ENCODE results near the gene RER1. TPM values are rescaled to one million over a fixed set of nuclear protein-coding genes. Genes with fewer than 3 reads are reported as not detected.

The RER1 gene
- total and polyA plus RNA-seq, 3 experiments from 2014 or later = 166 to 222 (median 214) TPM

DNA sequence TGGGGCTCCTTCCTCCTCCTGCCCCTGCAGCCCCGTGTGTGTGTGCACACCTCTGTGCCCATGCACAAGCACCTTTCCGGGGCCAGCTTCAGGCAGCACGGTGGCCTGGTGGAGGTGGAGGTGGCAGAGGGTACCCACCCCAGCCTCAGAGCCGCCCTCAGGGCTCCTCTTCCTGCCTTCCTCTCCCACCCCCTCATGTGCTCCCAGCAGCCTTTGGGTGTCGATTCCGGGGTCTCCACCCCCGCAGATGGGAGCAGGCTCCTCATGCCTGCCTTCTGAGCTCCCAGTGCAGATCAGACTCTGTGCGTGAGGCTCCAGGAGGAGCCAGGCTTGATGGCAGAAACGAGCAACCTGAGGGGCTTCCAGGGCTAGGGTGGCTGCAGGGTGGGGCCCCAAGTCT lies 55.2 kb downstream of the RER1 start:
- Histone ChIP-seq H3K4me1 (ENCODE audit: insufficient read depth, low read length) (no peaks in the 10 kb centered on the region), H3K4me3 (ENCODE audit: low read length) (no peak overlapping the region), H3K27ac (ENCODE audit: low read depth, low read length) (no peak overlapping the region), H3K9me3 (ENCODE audit: low read length) (no peaks in the 10 kb centered on the region), H3K27me3 (ENCODE audit: insufficient read depth, low read length, poor library complexity, severe bottlenecking) (peaks cover 18% of the 10 kb centered on the region), H3K36me3 (ENCODE audit: insufficient read depth, low read length) (no peaks in the 10 kb centered on the region)
- Mint-ChIP-seq H3K27me3 (peaks cover 6 to 13% of the 10 kb centered on the region in 2 donors), H3K9me3 (no peaks in the 10 kb centered on the region), H3K27ac (no peak overlapping the region), H3K36me3 (no peaks in the 10 kb centered on the region), H3K4me3 (no peak overlapping the region), H3K4me1 (peaks cover 0 to 2% (median 0%) of the 10 kb centered on the region in 3 donors)
- CTCF ChIA-PET = no interaction called here
- DNase-seq = no peak
- POLR2A ChIA-PET = no interaction called here

DNA sequence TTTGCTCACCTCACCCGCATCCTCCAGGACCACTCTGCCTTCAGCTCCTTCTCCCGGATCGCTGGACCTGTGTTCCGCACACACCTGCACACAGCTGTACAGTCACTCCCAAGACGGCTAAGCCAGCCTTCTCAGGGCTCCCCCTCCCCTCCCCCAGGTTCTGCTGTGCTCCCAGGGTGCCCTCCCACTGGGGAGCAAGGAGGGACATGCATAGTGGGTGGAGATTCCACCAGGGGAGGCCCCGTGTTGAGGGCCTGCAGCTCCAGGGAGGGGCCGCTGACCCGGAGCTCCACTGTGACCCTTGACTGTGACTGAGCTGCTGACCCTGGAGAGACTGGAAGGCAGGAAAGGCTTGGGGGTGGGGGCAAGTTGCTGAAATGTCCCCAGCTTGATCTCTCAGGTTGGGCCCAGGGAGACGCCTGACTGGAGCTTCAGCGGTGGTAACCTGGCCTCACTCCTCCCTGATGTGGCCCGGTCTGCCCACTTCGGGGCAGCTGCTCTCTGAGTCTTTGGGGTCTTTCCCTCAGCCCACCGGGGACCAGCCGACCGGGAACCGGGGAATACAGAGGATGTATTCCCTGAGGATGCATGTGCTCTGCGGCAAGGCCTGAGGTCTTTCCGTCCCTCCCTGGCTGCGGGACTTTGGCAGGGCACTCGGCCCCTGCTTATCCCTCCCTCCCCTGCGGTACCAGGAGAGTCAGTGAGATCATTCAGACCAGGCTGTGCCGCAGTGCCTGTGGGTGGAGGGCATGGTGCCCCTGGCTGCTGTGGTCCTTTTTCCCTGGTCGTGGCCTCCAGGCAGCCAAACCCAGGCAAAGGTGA lies 55.8 kb downstream of the RER1 start:
- Mint-ChIP-seq H3K27ac (no peak overlapping the region), H3K27me3 (peaks cover 4 to 11% of the 10 kb centered on the region in 2 donors), H3K36me3 (no peaks in the 10 kb centered on the region), H3K4me3 (no peak overlapping the region), H3K4me1 (peaks cover 0 to 2% (median 0%) of the 10 kb centered on the region in 3 donors), H3K9me3 (no peaks in the 10 kb centered on the region)
- Histone ChIP-seq H3K9me3 (ENCODE audit: low read length) (no peaks in the 10 kb centered on the region), H3K27ac (ENCODE audit: low read depth, low read length) (no peak overlapping the region), H3K4me1 (ENCODE audit: insufficient read depth, low read length) (no peaks in the 10 kb centered on the region), H3K4me3 (ENCODE audit: low read length) (no peak overlapping the region), H3K27me3 (ENCODE audit: insufficient read depth, low read length, poor library complexity, severe bottlenecking) (peaks cover 18% of the 10 kb centered on the region), H3K36me3 (ENCODE audit: insufficient read depth, low read length) (no peaks in the 10 kb centered on the region)
- ChIA-PET POLR2A (no interaction called here), CTCF (no interaction called here)
- DNase-seq = no peak

DNA sequence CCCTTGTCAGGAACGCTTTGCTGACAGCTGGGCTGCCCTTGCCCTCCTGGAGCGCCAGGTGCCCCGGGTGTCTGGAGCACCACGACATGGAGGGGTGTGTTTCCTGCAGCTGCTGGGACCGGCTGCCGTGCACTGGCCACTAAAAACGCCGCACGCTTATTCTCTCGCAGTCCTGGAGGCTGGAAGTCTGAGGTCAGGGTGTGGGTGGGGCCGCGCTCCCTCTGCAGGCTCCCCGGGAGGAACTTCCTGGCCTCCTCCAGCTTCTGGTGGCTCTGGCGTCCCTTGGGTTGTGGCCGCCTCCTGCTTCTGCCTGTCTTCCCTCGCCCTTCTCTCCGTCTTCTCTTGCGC lies 56.4 kb downstream of the RER1 start:
- no peaks in the 10 kb centered on the region for H3K36me3 Mint-ChIP-seq
- no peaks in the 10 kb centered on the region for H3K9me3 Mint-ChIP-seq
- POLR2A ChIA-PET = no interaction called here
- H3K27ac Mint-ChIP-seq = no peak overlapping the region
- Histone ChIP-seq H3K4me1 (ENCODE audit: insufficient read depth, low read length) (no peaks in the 10 kb centered on the region), H3K36me3 (ENCODE audit: insufficient read depth, low read length) (no peaks in the 10 kb centered on the region), H3K9me3 (ENCODE audit: low read length) (no peaks in the 10 kb centered on the region), H3K27me3 (ENCODE audit: insufficient read depth, low read length, poor library complexity, severe bottlenecking) (peaks cover 12% of the 10 kb centered on the region), H3K27ac (ENCODE audit: low read depth, low read length) (no peak overlapping the region), H3K4me3 (ENCODE audit: low read length) (no peak overlapping the region)
- no peak for DNase-seq
- CTCF ChIA-PET = no interaction called here
- no peak overlapping the region for H3K4me3 Mint-ChIP-seq
- H3K27me3 Mint-ChIP-seq = peaks cover 0 to 8% of the 10 kb centered on the region in 2 donors
- H3K4me1 Mint-ChIP-seq = no peaks in the 10 kb centered on the region

DNA sequence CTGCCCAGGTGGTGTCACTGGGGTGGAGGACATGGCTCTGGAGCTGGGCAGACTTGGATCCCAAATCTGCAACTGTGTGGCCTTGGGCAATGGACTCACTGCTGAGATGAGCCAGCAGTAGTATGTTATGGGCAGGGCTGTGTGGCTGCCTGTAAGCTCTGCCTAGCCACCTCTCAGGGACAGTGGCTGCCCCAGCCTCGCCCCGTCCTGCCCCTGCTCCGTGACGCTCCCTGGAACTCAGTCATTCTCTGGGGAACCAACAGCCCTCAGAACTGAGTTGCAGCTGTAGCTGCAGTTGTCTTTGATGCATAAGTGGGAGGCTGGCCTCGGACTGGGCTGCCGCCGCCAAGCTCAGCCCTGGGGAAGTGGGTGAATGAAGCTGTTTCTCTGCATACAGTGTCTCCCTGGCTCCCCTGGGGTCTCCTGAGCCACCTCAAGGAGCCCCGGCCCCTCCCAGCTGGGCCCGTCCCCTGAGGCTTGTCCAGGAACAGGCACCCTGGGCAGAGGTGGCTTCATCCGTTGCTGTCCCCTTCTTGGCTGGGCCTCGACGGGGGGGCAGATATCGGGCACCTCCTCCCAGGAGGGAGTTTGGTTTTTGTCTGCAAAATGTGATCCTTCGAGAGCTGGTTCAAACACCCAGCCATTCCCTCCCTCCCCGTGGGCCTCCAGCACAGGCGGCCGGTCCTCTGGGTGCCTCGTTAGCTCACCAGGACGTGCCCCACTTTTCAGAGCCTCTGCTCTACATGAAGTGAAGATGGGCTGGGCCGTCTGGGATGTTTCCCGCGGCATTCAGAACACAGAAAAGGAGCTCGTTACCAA lies 58.2 kb downstream of the RER1 start:
- Histone ChIP-seq H3K36me3 (ENCODE audit: insufficient read depth, low read length) (no peaks in the 10 kb centered on the region), H3K27ac (ENCODE audit: low read depth, low read length) (no peak overlapping the region), H3K9me3 (ENCODE audit: low read length) (no peaks in the 10 kb centered on the region), H3K4me3 (ENCODE audit: low read length) (no peak overlapping the region), H3K4me1 (ENCODE audit: insufficient read depth, low read length) (no peaks in the 10 kb centered on the region), H3K27me3 (ENCODE audit: insufficient read depth, low read length, poor library complexity, severe bottlenecking) (peaks cover under 1% of the 10 kb centered on the region)
- no peak overlapping the region for H3K27ac Mint-ChIP-seq
- ChIA-PET CTCF (no interaction called here), POLR2A (no interaction called here)
- no peaks in the 10 kb centered on the region for H3K4me1 Mint-ChIP-seq
- no peaks in the 10 kb centered on the region for H3K36me3 Mint-ChIP-seq
- H3K9me3 Mint-ChIP-seq = no peaks in the 10 kb centered on the region
- DNase-seq = no peak
- peak overlapping the region in 1 of 7 donors; percentile 36 for H3K4me3 Mint-ChIP-seq
- peaks cover 0 to 4% of the 10 kb centered on the region in 2 donors for H3K27me3 Mint-ChIP-seq

DNA sequence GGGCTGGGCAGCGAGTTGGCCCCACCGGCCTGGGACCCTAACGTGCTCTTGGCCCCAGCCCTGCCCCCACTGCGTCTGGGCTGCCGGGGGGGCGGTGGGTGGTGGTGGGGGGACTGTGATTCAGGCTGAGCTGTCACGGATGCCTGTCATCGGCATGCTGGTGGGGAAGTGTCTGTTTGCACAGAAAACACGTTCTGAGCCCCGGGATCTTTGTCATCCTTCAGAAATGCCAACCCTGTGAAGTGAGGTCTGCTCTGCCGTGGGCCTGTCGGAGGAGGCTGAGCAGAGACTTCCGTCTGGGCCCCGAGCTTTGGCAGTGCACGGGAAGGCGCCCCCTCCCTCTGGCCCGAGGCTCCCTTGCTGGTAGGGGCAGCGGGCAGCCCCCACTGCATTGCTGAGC lies 60.1 kb downstream of the RER1 start:
- H3K4me3 Mint-ChIP-seq = no peak overlapping the region
- H3K36me3 Mint-ChIP-seq = no peaks in the 10 kb centered on the region
- Histone ChIP-seq H3K4me3 (ENCODE audit: low read length) (no peak overlapping the region), H3K4me1 (ENCODE audit: insufficient read depth, low read length) (no peaks in the 10 kb centered on the region), H3K27ac (ENCODE audit: low read depth, low read length) (no peak overlapping the region), H3K9me3 (ENCODE audit: low read length) (no peaks in the 10 kb centered on the region), H3K36me3 (ENCODE audit: insufficient read depth, low read length) (no peaks in the 10 kb centered on the region), H3K27me3 (ENCODE audit: insufficient read depth, low read length, poor library complexity, severe bottlenecking) (no peaks in the 10 kb centered on the region)
- H3K27me3 Mint-ChIP-seq = no peaks in the 10 kb centered on the region
- no peaks in the 10 kb centered on the region for H3K4me1 Mint-ChIP-seq
- CTCF ChIA-PET = no interaction called here
- no peak for DNase-seq
- H3K27ac Mint-ChIP-seq = no peak overlapping the region
- no peaks in the 10 kb centered on the region for H3K9me3 Mint-ChIP-seq
- POLR2A ChIA-PET = no interaction called here

DNA sequence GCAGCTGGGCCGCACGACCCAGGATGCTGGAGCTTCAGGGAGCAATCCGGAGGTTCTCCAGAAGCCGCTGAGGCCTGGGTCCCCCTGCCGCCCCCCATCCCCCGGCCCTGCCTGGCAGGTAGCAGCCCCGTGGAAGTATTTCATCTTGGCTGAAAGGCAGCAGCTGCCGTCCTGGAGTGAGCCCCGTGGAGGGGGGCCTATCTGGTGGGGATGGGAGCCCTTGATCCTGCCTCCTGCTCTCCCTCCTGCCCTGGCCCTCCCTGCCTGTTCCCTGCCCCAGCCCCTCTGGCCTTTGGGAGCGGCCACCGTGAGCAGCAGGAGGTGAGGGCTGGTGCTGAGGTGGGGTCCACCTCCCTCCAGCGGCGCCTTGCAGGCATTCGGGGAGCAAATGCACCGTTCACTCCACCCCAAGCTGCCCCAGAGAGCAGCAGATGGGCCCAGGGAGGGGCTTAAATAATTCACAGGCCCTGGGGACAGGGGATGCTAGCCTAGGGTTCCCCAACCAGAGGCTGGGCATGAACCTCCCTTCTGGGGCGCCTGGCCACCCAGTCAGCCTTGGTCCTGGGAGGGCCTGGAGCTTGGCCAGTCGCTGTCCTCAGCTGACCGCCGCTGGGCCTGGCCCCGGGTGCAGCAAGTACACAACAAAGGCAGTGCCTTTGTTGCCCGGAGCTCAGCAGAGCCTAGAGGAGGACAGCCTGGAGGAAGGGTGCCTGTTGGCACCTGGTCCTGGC lies 60.7 kb downstream of the RER1 start:
- no peaks in the 10 kb centered on the region for H3K36me3 Mint-ChIP-seq

DNA sequence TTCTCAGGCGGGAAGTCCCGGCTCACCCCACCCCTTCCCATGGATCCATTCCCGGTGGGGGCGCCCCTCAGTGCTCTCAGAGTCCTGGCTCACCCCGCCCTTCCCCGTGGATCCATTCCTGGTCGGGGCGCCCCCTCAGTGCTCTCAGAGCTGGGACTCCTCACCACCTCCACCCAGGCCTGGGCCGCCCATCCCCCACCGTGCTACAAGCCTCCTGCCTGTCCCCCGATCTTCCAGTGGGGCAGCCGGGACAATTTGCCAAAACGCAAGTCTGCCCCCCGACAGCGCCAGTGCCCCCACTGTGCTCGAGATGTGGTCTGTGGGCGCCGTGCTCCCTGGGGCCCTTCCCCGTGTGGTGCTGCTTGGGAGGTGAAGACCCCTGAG lies 61.3 kb downstream of the RER1 start:
- no peaks in the 10 kb centered on the region for H3K36me3 ChIP-seq (ENCODE audit: insufficient read depth, low read length)
- no peaks in the 10 kb centered on the region for H3K4me1 ChIP-seq (ENCODE audit: insufficient read depth, low read length)
- Mint-ChIP-seq H3K27me3 (no peaks in the 10 kb centered on the region), H3K4me1 (no peaks in the 10 kb centered on the region), H3K9me3 (no peaks in the 10 kb centered on the region), H3K4me3 (no peak overlapping the region), H3K36me3 (no peaks in the 10 kb centered on the region), H3K27ac (peak overlapping the region in 1 of 8 donors; percentile 26)
- H3K4me3 ChIP-seq (ENCODE audit: low read length) = no peak overlapping the region
- no peaks in the 10 kb centered on the region for H3K27me3 ChIP-seq (ENCODE audit: insufficient read depth, low read length, poor library complexity, severe bottlenecking)
- H3K27ac ChIP-seq (ENCODE audit: low read depth, low read length) = no peak overlapping the region
- no peak for DNase-seq
- no peaks in the 10 kb centered on the region for H3K9me3 ChIP-seq (ENCODE audit: low read length)
- POLR2A ChIA-PET = no interaction called here
- CTCF ChIA-PET = no interaction called here

More for the DNA sequence above, 60.7 kb downstream of the RER1 start:
- Mint-ChIP-seq H3K4me3 (no peak overlapping the region), H3K9me3 (no peaks in the 10 kb centered on the region), H3K27me3 (no peaks in the 10 kb centered on the region), H3K27ac (no peak overlapping the region), H3K4me1 (no peaks in the 10 kb centered on the region)
- POLR2A ChIA-PET = no interaction called here
- DNase-seq = no peak
- Histone ChIP-seq H3K4me3 (ENCODE audit: low read length) (no peak overlapping the region), H3K27me3 (ENCODE audit: insufficient read depth, low read length, poor library complexity, severe bottlenecking) (no peaks in the 10 kb centered on the region), H3K9me3 (ENCODE audit: low read length) (no peaks in the 10 kb centered on the region), H3K27ac (ENCODE audit: low read depth, low read length) (no peak overlapping the region), H3K4me1 (ENCODE audit: insufficient read depth, low read length) (no peaks in the 10 kb centered on the region), H3K36me3 (ENCODE audit: insufficient read depth, low read length) (no peaks in the 10 kb centered on the region)
- CTCF ChIA-PET = no interaction called here

DNA sequence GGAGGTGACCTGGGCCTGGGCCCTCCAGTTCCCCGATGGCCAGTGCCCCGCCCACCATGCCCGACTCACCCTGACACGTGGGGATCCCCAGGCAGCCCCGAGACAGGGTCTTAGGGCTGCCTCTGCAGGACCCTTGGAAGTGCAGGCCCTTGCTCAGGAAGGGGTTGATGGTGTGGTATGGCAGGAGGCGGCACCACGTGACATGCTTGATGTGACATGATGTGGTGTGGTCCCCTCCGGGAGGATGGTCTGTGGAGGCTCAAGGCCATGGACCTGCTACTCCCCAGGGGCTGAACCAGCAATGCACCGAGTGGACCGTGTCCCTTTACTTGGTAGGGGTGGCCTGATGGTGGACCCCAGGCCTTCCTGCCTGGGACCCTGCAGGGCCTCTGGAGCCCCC lies 62.6 kb downstream of the RER1 start:
- no peak for DNase-seq
- H3K4me3 ChIP-seq (ENCODE audit: low read length) = no peak overlapping the region
- H3K4me1 Mint-ChIP-seq = no peaks in the 10 kb centered on the region
- no peaks in the 10 kb centered on the region for H3K27me3 ChIP-seq (ENCODE audit: insufficient read depth, low read length, poor library complexity, severe bottlenecking)
- H3K4me1 ChIP-seq (ENCODE audit: insufficient read depth, low read length) = no peaks in the 10 kb centered on the region
- no peaks in the 10 kb centered on the region for H3K27me3 Mint-ChIP-seq
- no peaks in the 10 kb centered on the region for H3K36me3 Mint-ChIP-seq
- no peaks in the 10 kb centered on the region for H3K9me3 ChIP-seq (ENCODE audit: low read length)
- H3K9me3 Mint-ChIP-seq = no peaks in the 10 kb centered on the region
- CTCF ChIA-PET = no interaction called here
- POLR2A ChIA-PET = no interaction called here
- H3K36me3 ChIP-seq (ENCODE audit: insufficient read depth, low read length) = no peaks in the 10 kb centered on the region
- no peak overlapping the region for H3K27ac ChIP-seq (ENCODE audit: low read depth, low read length)
- H3K4me3 Mint-ChIP-seq = no peak overlapping the region
- no peak overlapping the region for H3K27ac Mint-ChIP-seq

Measured in CD8-positive, alpha-beta memory T cell (primary cell).